ENCODE measurements around the gene DLGAP4. TPM values are rescaled to one million over a fixed set of nuclear protein-coding genes. Genes with fewer than 3 reads are reported as not detected.

Gene DLGAP4
- polyA plus RNA-seq, 1 of the 3 experiments (the other 2 are of a cell fraction): 31.2 TPM

DNA sequence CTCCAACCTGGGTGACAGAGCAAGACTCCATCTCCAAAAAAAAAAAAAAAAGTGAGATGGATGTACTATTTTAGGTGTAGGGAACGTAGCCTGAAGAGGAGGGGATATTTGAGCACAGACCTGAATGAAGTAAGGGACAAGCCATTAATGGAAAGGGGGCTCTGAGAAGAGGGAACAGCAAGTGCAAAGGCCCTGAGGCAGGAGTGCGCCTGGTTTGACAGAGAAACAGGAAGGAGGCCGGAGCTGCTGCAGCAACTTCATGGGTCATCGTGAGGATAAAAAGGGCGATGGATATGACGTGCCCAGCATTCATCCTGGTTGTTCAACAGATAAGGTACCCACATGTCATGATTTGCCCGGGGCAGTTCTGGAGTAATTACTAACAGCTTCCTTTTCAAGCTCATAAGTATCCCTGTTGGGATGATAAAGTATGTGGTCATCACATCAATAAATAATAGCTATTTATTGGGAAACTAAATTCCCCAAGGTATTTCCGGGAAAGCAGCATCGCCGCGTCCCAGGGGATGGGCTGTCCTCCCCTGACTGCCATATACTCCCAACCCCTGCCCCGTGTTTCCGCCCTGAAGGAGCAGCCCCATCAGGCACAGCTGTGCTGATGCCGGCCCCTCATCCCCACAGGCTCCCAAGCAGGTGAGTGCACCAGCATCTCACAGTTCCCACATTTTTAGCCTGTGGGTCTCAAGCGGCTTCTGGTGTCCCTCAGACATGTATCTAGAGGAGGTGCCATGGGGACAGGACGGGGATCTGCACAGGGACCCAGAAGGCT is 43.4 kb downstream of the DLGAP4 start:
- no peak overlapping the region for H3K9ac ChIP-seq
- no peaks in the 10 kb centered on the region for H3K79me2 ChIP-seq (ENCODE audit: insufficient read depth)
- no peak overlapping the region for H3K4me2 ChIP-seq
- 32% methylated on average over 16 of the region's 16 CpGs for WGBS (ENCODE audit: low lambda C conversion rate)
- peak; percentile 72 for DNase-seq
- no peaks in the 10 kb centered on the region for H3K9me2 ChIP-seq
- peaks cover 0 to 4% of the 10 kb centered on the region in 2 experiments; a peak in 1 of 4 replicates for H3K4me1 ChIP-seq (ENCODE audit: control insufficient read depth in 1 of 2, insufficient read depth in 2 of 2, low read depth in 1 of 2, low read length in 1 of 2)
- CTCF ChIA-PET: interaction anchor here (1.4 kb wide), 1 partner anchor 50 kb away, joined by 5 read pairs; no protein-coding TSS in a partner anchor
- H3K27ac ChIP-seq (ENCODE audit: low read depth in 2 of 2, low read length in 1 of 2): peak overlapping the region in 1 of 2 experiments; percentile 28; a peak in 1 of 4 replicates
- no peaks in the 10 kb centered on the region for H3F3A ChIP-seq (replicated peaks; ENCODE audit: insufficient read depth)
- TF ChIP-seq RCOR1 (IDR thresholded peaks at IDR 0.05; ENCODE audit: low read length) (peak; percentile 38; the same call in 1 of the 2 replicates), EZH2phosphoT487 (IDR thresholded peaks at IDR 0.05; ENCODE audit: borderline replicate concordance, low read depth) (no peak), CHD2 (IDR thresholded peaks at IDR 0.05; ENCODE audit: low read length, partially characterized antibody) (peak; percentile 30)
- H3K4me3 ChIP-seq (ENCODE audit: low read depth in 2 of 2, low read length in 1 of 2): no peak overlapping the region
- no peaks in the 10 kb centered on the region for H3K9me3 ChIP-seq
- H3K36me3 ChIP-seq (replicated peaks in 1 of 2; ENCODE audit: control insufficient read depth in 1 of 2, insufficient read depth in 2 of 2, low read length in 1 of 2): no peaks in the 10 kb centered on the region
- H3K27me3 ChIP-seq (ENCODE audit: insufficient read depth): 0 out of 2 replicates have a peak, but pooled peaks cover 3% of the 10 kb centered on the region
- no peak overlapping the region for H2AFZ ChIP-seq (ENCODE audit: low read depth)
- H4K20me1 ChIP-seq (ENCODE audit: insufficient read depth): no peaks in the 10 kb centered on the region
- POLR2A ChIA-PET: interaction anchor here (0.8 kb wide), 1 partner anchor 113 kb away, joined by 3 read pairs; the partner anchor contains the start of gene AAR2

DNA sequence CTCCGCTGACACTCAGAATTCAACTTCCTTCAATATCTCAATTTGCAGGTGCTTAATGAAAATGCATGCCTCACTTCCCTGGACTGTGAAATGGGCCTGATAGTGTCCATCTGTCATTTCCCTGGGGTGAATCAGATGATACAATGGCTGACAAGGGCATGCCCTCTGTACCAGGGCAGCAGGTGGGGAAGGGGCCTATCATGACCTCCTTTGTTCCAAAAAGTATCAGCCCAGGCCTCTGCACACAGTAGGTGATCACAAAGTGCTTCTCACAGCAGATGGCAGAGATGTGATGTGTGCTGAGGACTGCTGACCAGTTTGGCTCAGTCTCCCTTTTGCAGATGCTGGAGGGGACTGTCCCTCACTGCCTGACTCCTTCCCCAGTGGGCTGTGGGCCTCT is 44.3 kb downstream of the DLGAP4 start:
- POLR2A ChIA-PET: no interaction called here
- H3K27me3 ChIP-seq (ENCODE audit: insufficient read depth): 0 out of 2 replicates have a peak, but pooled peaks cover 3% of the 10 kb centered on the region
- DNase-seq: no peak
- H3K9me2 ChIP-seq: no peaks in the 10 kb centered on the region
- 82% methylated on average over 1 of the region's 1 CpG for WGBS (ENCODE audit: low lambda C conversion rate)
- H3K4me1 ChIP-seq (ENCODE audit: control insufficient read depth in 1 of 2, insufficient read depth in 2 of 2, low read depth in 1 of 2, low read length in 1 of 2): peaks cover 0 to 4% of the 10 kb centered on the region in 2 experiments; a peak in 1 of 4 replicates
- no peaks in the 10 kb centered on the region for H4K20me1 ChIP-seq (ENCODE audit: insufficient read depth)
- CTCF ChIA-PET: interaction anchor here (1.4 kb wide), 1 partner anchor 49 kb away, joined by 5 read pairs; no protein-coding TSS in a partner anchor
- H3K9me3 ChIP-seq: no peaks in the 10 kb centered on the region
- no peak overlapping the region for H3K4me2 ChIP-seq
- no peaks in the 10 kb centered on the region for H3K79me2 ChIP-seq (ENCODE audit: insufficient read depth)
- no peaks in the 10 kb centered on the region for H3K36me3 ChIP-seq (replicated peaks in 1 of 2; ENCODE audit: control insufficient read depth in 1 of 2, insufficient read depth in 2 of 2, low read length in 1 of 2)
- H3F3A ChIP-seq (replicated peaks; ENCODE audit: insufficient read depth): no peaks in the 10 kb centered on the region
- no peak overlapping the region for H3K27ac ChIP-seq (ENCODE audit: low read depth in 2 of 2, low read length in 1 of 2)
- no peak overlapping the region for H2AFZ ChIP-seq (ENCODE audit: low read depth)
- H3K4me3 ChIP-seq (ENCODE audit: low read depth in 2 of 2, low read length in 1 of 2): no peak overlapping the region
- H3K9ac ChIP-seq: no peak overlapping the region
- TF ChIP-seq EZH2phosphoT487 (IDR thresholded peaks at IDR 0.05; ENCODE audit: borderline replicate concordance, low read depth) (no peak), FOXM1 (IDR thresholded peaks at IDR 0.05; ENCODE audit: low read depth) (no peak), TEAD4 (IDR thresholded peaks at IDR 0.05; ENCODE audit: borderline replicate concordance, insufficient read depth) (no peak), GATA2 (CRISPR knock-in tag; IDR thresholded peaks at IDR 0.05) (no peak), TAF1 (IDR thresholded peaks at IDR 0.05; ENCODE audit: borderline replicate concordance, low read depth, low read length) (no peak), NFIC (IDR thresholded peaks at IDR 0.05; ENCODE audit: borderline replicate concordance) (no peak), CHD2 (IDR thresholded peaks at IDR 0.05; ENCODE audit: low read length, partially characterized antibody) (no peak), MEF2A (IDR thresholded peaks at IDR 0.05; ENCODE audit: borderline replicate concordance, low read depth) (no peak), GABPA (IDR thresholded peaks at IDR 0.05; ENCODE audit: low read depth) (no peak)
- TF ChIP-seq, protein P1, sequence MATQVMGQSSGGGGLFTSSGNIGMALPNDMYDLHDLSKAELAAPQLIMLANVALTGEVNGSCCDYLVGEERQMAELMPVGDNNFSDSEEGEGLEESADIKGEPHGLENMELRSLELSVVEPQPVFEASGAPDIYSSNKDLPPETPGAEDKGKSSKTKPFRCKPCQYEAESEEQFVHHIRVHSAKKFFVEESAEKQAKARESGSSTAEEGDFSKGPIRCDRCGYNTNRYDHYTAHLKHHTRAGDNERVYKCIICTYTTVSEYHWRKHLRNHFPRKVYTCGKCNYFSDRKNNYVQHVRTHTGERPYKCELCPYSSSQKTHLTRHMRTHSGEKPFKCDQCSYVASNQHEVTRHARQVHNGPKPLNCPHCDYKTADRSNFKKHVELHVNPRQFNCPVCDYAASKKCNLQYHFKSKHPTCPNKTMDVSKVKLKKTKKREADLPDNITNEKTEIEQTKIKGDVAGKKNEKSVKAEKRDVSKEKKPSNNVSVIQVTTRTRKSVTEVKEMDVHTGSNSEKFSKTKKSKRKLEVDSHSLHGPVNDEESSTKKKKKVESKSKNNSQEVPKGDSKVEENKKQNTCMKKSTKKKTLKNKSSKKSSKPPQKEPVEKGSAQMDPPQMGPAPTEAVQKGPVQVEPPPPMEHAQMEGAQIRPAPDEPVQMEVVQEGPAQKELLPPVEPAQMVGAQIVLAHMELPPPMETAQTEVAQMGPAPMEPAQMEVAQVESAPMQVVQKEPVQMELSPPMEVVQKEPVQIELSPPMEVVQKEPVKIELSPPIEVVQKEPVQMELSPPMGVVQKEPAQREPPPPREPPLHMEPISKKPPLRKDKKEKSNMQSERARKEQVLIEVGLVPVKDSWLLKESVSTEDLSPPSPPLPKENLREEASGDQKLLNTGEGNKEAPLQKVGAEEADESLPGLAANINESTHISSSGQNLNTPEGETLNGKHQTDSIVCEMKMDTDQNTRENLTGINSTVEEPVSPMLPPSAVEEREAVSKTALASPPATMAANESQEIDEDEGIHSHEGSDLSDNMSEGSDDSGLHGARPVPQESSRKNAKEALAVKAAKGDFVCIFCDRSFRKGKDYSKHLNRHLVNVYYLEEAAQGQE (IDR thresholded peaks at IDR 0.05; ENCODE audit: low read depth, low read length): no peak
- TF ChIP-seq, protein P2, sequence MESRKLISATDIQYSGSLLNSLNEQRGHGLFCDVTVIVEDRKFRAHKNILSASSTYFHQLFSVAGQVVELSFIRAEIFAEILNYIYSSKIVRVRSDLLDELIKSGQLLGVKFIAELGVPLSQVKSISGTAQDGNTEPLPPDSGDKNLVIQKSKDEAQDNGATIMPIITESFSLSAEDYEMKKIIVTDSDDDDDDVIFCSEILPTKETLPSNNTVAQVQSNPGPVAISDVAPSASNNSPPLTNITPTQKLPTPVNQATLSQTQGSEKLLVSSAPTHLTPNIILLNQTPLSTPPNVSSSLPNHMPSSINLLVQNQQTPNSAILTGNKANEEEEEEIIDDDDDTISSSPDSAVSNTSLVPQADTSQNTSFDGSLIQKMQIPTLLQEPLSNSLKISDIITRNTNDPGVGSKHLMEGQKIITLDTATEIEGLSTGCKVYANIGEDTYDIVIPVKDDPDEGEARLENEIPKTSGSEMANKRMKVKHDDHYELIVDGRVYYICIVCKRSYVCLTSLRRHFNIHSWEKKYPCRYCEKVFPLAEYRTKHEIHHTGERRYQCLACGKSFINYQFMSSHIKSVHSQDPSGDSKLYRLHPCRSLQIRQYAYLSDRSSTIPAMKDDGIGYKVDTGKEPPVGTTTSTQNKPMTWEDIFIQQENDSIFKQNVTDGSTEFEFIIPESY (IDR thresholded peaks at IDR 0.05; ENCODE audit: borderline replicate concordance, low read depth): no peak
- TF ChIP-seq, protein P3, sequence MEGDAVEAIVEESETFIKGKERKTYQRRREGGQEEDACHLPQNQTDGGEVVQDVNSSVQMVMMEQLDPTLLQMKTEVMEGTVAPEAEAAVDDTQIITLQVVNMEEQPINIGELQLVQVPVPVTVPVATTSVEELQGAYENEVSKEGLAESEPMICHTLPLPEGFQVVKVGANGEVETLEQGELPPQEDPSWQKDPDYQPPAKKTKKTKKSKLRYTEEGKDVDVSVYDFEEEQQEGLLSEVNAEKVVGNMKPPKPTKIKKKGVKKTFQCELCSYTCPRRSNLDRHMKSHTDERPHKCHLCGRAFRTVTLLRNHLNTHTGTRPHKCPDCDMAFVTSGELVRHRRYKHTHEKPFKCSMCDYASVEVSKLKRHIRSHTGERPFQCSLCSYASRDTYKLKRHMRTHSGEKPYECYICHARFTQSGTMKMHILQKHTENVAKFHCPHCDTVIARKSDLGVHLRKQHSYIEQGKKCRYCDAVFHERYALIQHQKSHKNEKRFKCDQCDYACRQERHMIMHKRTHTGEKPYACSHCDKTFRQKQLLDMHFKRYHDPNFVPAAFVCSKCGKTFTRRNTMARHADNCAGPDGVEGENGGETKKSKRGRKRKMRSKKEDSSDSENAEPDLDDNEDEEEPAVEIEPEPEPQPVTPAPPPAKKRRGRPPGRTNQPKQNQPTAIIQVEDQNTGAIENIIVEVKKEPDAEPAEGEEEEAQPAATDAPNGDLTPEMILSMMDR (IDR thresholded peaks at IDR 0.05): no peak
- TF ChIP-seq, protein P4, sequence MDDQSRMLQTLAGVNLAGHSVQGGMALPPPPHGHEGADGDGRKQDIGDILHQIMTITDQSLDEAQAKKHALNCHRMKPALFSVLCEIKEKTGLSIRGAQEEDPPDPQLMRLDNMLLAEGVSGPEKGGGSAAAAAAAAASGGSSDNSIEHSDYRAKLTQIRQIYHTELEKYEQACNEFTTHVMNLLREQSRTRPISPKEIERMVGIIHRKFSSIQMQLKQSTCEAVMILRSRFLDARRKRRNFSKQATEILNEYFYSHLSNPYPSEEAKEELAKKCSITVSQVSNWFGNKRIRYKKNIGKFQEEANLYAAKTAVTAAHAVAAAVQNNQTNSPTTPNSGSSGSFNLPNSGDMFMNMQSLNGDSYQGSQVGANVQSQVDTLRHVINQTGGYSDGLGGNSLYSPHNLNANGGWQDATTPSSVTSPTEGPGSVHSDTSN (IDR thresholded peaks at IDR 0.05): no peak

Measured in SK-N-SH (cell line).